Measurements from ENCODE around the gene PIK3R2.
A peak's percentile ranks its signal among the peaks of the same experiment; 100 is the strongest.
"Not testable (repeated sequence)": the region's sequence is repeated elsewhere in the genome, so short reads cannot be mapped to it uniquely, and the experiment has no call there.

PIK3R2 gene

DNA sequence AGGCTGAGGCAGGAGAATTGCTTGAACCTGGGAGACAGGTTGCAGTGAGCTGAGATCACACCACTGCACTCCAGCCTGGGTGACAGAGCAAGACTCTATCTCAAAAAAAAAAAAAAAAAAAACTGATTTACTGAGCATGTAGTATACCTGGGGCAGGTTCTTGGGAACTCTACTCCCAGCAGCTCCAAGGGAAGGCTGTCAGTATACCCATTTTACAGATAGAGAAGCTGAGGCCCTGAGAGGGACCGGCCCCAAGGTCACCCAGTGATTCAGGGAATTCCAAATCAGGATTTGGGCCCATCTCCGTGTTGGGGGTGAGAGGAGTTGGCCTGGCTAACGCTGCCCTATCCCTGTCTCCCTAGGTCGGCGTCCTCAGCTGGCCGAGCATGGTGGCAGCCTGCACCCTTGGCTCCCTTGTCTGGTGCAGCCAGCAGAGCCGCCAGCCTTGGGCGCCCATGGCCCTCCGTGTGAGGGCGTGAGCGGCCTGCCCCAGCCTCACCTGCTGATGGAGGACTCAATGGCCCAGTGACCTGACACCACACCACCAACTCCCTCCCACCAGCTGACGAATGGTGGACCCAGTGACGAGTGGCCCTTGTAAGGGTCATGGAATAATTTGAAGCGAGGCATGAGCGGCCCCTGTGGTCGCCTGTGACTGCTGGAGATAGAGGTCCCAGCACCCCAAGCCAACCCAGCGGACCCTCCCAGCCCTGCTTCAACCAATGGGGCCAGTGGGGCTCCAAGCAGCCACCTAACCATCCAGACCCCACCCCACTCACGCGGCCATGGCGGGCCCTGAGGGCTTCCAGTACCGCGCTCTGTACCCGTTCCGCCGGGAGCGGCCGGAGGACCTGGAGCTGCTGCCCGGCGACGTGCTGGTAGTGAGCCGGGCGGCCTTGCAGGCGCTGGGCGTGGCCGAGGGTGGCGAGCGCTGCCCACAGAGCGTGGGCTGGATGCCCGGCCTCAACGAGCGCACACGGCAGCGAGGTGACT lies 2.4 kb downstream of the PIK3R2 start:
- DNase-seq (ENCODE audit: low spot score): no peak

DNA sequence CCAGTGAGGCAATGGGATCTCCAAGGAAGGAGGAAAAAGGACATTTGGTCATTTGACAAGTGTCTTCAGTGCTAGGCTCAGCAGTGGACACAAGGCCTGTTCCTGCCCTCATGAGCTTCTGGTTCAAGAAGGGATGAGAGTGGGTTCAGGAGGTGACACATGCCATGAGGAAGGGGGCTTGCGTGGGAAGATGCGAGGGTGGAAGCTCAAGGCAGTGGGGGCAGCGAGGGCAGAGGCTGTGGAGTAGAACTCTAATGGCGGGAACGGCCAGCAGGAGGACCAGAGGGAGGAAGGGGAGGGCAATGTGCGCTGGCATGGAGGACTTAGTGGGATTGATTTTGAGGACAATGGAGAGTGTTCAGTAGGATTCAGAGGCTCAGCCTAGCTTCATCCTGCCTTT lies 3.3 kb downstream of the PIK3R2 start:
- no peak for DNase-seq (ENCODE audit: low spot score)

DNA sequence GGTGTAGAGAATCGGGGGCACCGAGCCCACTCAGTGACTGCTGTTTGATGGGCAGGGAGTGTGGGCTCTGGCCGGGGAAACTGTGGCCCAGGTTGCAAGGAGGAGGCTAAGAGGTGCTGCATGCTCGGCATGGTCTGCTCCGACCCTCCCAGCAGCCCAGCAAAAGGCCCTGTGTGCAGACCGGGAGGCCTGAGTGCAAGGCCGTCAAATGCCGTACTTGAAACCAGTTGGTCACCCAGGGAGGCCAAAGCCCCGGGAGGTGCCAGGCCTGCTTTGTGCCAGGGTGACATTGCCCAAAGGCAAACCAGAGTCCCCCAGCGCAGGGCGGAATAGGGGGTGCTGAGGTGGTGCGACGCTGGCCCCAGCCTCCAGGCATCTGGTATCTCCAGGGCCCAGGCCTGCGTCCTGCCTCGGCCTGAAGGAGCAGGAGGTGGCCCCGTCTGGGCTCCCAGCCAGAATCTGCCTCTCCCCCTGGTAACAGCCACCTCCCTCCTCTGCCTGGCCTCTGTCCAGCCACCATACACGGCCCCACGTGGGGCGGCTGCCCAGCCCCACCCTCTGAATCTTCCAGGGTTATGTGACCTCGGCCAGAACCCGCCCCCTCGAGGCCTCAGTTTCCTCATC lies 4.0 kb downstream of the PIK3R2 start:
- DNase-seq (ENCODE audit: low spot score): peak; percentile 75

DNA sequence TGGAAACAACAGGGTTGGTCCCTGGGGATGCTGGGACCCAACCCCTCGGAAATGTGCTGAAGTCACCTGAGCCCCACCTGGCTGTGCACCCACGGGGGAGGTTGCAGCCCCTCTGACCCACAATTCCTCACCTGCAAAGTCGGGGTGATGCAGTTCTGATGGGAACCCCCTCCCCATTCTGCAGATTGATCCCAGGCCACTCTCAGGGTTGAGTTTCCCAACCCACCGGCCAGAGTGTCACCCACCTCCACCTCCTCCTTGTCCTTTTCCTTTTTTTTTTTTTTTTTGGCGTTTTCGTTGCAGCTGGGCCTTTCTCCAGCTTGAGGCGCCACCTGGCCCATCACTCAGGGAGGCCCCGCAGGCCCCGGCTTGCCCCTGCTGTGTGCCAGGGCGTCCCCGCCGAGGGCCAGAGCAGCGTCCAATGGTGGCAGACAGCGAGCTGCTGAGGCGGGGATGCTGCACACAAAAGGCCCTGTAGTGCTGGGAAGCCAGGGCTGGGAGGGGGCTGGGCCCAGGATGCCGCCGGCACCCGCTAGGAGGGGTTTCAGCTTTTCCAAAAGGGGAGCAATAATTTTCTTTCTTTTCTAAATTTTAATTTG lies 4.6 kb downstream of the PIK3R2 start:
- DNase-seq (ENCODE audit: low spot score): peak; percentile 83

DNA sequence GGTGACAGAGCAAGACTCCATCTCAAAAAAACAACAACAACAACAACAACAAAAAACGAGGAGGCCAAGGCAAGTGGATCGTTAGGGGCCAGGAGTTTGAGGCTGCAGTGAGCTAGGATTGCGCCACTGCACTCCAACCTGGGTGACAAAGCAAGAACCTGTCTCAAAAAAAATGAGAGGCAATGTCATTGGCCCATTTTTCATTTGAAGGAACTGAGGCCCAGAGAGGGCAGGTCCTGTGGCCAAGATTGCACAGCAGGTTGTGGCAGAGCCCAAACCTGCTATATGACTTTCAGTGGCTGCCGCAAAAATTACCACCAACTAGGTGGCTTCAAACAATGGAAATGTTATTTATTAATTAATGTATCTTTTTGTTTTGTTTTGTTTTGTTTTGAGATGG lies 5.5 kb downstream of the PIK3R2 start:
- no peak for DNase-seq (ENCODE audit: low spot score)

DNA sequence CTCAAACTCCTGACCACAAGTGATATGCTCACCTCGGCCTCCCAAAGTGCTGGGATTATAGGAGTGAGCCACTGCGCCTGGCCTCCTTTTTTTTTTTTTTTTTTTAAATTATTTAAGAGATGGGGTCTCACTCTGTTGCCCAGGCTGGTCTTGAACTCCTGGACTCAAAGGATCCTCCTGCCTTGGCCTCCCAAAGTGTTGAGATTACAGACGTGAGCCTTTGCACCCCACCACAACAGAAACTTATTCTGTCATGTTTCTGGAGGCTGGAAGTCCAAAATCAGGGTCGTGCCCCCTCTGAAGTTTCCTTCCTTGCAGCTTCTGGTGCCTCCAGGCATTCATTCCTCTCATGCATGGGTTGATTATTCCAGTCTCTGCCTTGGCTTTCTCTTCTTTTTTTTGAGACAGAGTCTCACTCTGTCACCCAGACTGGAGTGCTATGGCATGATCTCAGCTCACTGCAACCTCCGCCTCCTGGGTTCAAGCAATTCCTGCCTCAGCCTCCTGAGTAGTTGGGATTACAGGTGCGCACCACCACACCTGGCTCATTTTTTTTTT lies 6.2 kb downstream of the PIK3R2 start:
- not testable (repeated sequence) for DNase-seq (ENCODE audit: low spot score)

DNA sequence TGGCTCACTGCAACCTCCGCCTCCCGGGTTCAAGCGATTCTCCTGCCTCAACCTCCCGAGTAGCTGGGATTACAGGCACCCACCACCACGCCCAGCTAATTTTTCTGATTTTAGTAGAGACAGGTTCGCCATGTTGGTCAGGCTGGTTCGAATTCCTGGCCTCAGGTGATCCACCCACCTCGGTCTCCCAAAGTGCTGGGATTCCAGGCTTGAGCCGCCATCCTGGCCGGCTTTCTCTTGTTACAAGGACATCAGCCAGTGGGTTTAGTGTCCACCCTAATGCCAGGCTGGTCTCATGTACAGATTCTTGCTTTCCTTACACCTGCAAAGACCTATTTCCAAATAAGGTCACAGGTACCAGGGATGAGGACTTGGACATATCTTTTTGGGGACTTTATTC lies 6.8 kb downstream of the PIK3R2 start:
- DNase-seq (ENCODE audit: low spot score): no peak

DNA sequence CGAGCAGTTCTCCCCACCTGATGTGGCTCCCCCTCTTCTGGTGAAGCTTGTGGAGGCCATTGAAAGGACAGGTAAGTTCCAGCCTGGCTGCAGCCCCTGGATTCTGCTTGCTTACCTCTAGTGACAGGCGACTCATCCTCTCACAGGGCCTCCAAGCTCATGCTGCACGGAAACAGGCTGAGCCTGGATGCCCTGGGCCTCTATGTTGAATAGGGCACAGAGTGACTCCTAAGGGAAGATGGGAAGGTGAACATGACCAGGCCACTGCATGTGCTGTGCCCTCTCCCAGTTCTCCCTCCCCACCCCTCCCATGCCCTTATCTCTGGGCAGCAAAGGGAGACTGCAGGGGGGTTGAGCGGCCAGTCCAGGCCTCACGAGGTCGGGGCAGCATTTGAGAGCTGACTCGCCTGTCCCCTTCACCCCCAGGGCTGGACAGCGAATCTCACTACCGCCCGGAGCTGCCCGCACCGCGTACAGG lies 7.6 kb downstream of the PIK3R2 start:
- no peak for DNase-seq (ENCODE audit: low spot score)

DNA sequence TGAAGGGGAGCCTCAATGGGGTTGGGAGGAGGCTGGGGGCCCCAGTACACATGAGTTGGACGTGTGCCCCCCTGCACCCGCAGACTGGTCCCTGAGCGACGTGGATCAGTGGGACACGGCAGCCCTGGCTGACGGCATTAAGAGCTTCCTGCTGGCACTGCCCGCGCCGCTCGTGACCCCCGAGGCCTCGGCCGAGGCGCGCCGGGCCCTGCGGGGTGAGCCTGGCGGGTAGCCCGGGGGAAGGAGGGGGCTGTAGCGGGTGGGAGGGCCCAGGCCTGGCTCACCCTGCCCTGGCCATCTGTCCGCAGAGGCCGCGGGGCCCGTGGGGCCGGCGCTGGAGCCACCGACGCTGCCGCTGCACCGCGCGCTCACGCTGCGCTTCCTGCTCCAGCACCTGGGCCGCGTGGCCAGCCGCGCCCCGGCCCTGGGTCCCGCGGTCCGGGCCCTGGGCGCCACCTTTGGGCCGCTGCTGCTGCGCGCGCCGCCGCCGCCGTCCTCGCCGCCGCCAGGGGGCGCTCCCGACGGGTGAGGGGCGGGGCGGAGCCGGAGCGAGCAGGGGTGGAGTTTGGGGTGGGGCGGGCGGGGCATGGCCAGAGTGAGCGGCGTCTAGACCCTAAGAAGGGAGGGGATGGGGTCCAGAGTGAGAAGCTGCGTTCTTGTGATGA lies 8.1 kb downstream of the PIK3R2 start:
- peak; percentile 73 for DNase-seq (ENCODE audit: low spot score)

DNA sequence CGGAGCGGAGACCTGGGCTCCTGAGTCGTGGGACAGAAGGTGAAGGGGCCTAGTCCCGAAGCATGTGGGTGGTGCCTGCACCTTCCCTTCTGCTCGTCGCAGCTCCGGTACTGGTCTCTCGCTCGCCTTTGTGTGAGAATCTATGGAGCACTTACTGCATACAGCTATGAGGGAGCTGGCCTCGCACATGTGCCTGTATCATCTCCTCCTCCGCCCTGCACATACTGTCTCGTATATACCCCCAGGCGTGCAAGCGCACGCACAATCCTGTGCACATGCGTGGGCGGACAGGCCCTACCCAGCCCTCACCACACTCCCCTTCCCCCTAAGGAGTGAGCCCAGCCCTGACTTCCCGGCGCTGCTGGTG lies 8.7 kb downstream of the PIK3R2 start:
- peak; percentile 54 for DNase-seq (ENCODE audit: low spot score)

DNA sequence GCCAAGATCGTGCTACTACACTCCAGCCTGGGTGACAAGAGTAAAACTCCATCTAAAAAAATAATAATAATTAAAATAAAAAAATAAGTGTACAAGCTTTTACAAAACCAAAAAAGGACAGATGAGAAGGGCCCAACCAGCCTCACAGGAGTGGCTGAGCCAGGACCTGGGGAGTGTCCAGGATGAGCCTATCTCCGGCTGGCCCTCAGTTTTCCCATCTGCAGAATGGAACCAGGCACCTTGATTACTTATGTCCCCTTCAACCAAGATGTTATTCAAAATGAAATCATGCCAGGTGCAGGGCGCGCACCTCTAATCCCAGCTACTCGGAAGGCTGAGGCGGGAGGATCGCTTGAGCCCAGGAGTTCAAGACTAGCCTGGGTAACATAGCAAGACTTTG lies 11.1 kb downstream of the PIK3R2 start:
- DNase-seq (ENCODE audit: low spot score): no peak

DNA sequence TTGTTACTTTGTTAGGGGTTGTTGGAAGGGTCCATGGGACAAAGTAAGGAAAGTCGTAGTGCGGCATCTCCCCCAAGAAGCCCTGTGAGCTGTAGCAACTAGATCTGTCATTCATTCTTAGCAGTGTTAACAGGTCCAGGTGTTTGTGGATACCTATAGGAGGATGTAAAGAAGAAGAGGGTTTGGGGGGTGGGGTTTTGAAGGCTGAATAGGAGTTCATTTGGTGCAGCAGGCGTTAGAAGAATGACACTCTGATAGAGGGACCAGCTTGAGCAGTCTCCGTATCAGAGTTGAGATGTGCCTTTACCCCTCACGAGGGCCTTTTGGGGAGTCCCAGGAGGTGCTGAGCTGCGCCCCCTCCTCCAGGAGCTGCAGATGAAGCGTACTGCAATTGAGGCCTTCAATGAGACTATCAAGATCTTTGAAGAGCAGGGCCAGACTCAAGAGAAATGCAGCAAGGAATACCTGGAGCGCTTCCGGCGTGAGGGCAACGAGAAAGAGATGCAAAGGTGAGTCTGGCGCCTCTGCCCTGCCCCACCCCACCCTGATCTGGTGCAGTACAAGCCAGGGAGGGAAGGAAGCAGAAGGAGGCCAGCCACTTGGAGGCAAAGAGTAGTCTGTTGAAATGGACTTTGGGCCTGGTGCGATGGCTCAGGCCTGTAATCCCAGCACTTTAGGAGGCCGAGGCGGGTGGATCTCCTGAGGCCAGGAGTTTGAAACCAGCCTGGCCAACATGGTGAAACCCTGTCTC lies 13.0 kb downstream of the PIK3R2 start:
- no peak for DNase-seq (ENCODE audit: low spot score)

DNA sequence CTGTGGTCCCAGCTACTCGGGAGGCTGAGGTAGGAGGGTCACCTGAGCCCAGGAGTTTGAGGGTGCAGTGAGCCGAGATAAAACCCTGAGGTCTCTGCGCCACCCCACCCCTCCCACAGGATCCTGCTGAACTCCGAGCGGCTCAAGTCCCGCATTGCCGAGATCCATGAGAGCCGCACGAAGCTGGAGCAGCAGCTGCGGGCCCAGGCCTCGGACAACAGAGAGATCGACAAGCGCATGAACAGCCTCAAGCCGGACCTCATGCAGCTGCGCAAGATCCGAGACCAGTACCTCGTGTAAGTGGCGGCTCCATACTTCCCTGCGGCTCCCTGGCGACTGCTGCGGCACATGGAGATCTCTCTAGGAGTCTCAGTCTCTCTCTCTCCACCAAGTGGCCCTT lies 14.0 kb downstream of the PIK3R2 start:
- DNase-seq (ENCODE audit: low spot score): no peak

DNA sequence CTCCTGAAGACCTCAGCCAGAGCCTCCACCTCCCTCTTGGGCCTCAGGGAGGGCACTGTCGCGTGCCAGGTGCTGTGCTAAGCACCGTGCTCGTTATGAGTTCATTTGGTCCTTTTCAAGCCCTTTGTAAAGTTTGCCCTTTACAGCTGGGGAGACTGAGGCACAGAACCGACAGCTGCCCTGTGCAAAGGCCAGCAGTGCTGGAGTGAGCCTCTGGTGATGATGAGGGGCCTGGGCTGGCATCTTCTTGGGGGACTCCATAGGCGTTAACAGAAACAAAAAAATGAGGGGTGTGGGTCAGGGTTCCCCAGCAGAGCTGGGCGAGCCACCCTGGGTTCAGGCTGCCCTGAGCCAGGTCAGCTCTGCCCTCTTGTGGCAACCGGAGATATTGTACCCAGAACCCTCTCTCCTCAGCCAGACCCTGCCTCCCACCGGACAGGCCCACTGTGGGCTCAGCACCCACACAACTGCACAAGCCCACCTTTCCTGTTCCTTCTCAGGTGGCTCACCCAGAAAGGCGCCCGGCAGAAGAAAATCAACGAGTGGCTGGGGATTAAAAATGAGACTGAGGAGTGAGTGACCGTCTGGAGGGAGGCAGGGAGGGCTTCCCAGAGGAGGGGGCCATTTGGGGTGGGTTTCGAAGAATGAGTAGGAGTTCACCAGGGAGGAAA lies 15.1 kb downstream of the PIK3R2 start:
- no peak for DNase-seq (ENCODE audit: low spot score)

DNA sequence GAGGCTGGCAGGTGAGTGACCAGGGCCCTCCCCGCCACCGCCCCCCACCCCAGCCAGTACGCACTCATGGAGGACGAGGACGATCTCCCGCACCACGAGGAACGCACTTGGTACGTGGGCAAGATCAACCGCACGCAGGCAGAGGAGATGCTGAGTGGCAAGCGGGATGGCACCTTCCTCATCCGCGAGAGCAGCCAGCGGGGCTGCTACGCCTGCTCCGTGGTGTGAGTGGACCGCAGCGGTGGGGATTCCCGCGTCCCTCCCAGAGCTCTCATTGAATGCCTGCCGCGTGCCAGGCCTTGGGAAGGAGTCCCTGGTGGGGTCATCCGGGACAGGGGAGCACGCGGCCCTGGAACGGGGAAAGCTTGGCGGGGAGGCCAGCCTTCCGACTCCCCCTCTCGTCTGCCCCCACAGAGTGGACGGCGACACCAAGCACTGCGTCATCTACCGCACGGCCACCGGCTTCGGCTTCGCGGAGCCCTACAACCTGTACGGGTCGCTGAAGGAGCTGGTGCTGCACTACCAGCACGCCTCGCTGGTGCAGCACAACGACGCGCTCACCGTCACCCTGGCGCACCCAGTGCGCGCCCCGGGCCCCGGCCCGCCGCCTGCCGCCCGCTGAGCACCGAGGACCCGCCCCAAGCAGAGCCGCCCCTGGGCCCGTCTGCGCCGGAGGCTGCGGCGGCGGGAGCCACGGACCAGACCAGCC lies 15.9 kb downstream of the PIK3R2 start:
- DNase-seq (ENCODE audit: low spot score): no peak

DNA sequence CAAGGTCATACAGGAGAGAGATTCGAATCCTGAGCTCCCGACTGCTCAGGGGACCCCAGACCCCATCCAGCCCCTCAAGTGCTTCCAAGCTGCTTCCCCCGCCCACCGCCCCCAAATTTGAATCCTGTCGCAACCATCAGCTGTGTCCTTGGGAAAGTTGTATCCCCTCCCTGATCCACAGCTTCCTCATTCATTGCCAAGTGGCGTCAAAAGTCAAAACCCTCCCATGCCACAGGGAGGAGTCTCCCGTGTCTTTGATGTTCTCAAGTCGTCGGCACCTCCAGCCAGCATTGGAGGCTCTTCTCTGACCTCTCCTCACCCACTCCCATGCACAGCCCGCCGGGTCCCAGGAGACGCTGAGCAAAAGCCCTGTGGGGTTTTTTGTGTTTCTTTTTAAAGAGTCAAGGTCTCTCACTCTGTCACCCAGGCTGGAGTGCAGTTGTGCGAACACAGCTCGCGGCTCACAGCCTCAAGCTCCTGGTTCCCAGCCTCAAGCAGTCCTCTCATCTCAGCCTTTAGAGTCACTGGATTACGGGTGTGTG lies 17.8 kb downstream of the PIK3R2 start:
- DNase-seq (ENCODE audit: low spot score): no peak

DNA sequence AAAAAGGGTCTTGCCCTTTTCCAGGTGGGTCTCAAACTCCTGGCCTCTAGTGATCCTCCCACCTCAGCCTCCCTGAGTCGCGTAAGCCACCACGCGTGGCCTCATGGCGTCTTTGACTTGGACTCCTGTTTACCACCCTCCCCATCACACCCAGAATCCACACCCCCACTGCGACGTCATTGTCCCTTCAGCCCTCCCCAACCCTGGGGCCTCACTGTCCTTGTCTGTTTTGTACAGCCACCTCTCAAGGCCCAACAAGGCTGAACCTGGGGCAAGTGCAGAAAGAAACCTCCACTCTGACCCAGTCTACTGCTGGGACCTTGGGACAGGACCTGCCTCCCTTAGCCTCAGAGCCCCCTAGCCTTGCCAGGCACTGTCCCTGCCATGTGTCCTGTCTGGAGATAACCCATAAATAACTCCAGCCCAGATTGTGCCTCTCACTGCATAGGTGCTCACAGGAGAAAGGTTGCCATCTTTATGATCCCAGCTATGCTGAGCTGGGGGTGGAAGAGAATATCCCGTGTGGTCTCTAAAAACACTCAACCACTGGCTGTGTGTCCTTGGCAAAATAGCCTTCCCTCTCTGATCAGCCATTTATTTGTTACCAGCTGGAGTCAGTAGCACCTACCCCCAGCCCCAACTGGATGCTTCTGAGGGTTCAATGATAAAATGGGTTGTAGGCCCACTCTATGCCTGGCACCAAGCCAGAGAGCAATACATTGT lies 18.8 kb downstream of the PIK3R2 start:
- DNase-seq (ENCODE audit: low spot score): no peak

DNA sequence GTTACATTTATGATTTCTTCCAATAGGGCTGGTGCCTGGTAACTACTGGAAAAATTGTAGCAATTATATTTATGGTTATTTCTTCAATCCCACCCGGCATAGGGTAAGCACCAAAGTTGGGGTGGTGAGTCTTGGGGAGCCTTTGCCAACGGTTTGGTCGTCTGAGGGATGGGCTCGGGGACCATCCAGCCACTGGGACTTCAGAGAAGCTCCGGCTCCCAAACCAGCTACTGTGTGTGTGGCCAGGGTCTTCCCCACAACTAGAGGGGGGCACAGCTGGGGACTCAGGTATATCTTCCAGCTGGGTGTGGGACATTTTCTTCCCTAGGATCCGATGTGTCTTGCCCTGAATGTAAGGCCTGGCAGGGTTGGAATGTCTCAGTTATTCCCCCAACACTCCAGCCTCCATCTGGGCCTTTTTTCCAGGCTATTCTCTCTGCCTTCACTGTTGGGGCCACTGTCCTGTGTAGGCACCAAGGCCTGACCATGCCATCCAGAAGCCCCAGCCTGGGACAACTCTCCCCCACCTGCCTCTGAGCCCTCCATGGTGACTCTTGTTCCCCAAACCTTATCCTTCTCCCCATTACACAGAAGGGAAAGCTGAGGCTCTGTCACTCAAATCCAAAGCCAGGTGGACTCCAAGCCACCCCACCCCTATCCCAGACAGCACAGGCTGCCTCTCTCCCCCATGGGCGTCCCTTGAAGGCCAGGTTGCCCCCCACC lies 19.5 kb downstream of the PIK3R2 start:
- DNase-seq (ENCODE audit: low spot score): no peak
